AG08395 (cell line): Measurements from ENCODE around the gene HES6.

Experiments used
- DNase-seq: peaks from one replicate; pipeline ENCODE4 v3.0.0; 2012; ENCODE audit warnings: mixed read lengths, low spot score

Gene HES6, protein sequence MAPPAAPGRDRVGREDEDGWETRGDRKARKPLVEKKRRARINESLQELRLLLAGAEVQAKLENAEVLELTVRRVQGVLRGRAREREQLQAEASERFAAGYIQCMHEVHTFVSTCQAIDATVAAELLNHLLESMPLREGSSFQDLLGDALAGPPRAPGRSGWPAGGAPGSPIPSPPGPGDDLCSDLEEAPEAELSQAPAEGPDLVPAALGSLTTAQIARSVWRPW

DNA sequence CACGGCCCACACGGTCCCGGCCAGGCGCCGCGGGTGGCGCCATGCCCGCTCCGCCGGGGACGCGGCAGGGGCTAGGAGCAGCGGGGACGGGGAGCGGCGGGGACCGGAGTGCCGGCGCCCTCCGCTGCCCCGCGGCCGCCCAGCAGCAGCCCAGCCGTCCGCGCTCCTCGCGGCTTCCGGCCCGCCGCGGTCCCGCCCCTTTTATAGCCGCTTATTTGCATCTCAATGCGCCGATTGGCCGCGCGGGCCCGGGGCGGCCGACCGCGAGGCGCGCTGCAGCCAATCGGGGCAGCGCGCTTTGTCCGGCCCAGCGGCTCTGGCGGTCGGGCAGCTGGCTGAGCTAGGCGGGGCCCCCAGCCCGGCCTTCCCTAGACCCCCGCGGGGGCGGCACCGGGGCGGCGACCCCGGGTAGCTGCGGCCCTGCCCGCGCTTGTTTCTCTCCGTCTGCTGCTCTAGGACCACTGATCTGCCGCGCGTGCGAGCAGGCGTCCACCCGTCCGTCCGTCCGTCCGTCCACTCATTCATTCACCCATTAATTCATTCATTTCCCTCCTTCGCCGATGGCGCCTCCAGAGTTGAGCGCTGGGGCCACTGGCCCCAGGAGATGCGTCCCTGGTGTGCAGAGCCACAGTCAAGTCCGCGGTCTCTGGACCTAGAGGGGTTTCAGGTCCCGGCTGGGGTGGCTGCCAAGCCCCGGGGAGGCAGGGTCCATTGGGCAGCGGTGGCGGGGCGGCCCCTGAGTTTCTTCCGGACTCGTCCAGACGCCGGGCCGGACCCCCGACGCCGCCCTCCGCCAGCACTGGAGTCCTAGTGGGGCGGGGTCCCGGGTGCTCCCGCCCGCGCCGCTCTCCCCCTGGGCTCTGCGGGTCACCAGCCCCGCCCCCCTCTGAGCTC is at the start of gene HES6:
Gene HES6, minus strand, starts transcription at position 176 of the 894 bp plus-strand sequence. Its CDS starts 133 bp downstream, at position 43.
- peak; percentile 97 for DNase-seq

- DNase-seq, result no peak
These were observed 49.7 kb upstream of the HES6 start for GRCh38 chr2:238289574-238289973.

DNA sequence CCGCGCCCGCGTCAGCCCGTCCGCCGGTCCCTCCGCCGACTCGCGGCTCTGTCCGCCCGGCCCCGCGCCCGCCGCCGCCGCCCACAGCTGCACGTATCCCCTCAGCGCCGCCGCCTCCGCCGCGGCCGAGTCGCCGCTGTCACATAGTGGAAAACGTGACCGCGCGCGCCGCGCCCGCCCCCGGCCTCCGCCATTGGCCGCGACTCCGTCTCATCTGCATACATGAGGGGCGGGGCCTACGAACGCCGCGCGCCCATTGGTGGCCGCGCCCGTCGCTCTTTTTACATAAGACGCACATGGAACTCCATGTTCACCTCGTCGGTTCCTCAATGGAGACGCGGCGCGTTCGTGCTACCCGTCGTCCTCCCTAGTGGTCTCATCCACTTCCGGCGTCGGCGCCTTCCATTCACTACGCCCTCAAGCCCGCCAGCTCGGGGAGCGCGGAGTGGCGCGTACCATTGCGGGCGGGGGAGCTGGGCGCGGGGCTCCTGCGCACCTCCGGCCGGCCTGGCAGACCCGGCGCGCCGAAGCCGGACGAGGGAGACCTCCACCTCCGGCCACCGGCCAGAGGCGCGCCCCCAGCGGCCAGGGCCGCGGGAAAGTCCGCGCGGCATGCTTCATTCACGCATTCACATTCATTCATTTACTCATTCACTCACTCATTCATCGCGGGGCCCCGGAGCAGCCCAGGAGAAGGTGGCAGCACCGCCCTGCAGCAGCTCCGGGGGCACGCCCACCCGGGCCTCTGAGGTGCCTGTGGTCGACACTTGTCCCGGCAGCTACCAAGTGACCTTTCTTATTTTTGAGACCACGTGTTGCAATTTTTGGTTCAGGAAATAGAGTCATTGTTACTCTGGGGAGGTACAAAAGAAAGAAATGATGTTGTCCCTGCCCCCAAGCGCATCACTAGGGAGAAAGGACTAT is 49.1 kb upstream of the HES6 start:
- DNase-seq, result peak; percentile 98

GRCh38 chr2:238287737-238288649 is 48.2 kb upstream of the HES6 start, which contains the start of gene PER2:
Gene PER2 (minus strand): TSS chr2:238288610. CDS start chr2:238277936, 10,674 bp downstream.
- DNase-seq, result peak; percentile 82

DNA sequence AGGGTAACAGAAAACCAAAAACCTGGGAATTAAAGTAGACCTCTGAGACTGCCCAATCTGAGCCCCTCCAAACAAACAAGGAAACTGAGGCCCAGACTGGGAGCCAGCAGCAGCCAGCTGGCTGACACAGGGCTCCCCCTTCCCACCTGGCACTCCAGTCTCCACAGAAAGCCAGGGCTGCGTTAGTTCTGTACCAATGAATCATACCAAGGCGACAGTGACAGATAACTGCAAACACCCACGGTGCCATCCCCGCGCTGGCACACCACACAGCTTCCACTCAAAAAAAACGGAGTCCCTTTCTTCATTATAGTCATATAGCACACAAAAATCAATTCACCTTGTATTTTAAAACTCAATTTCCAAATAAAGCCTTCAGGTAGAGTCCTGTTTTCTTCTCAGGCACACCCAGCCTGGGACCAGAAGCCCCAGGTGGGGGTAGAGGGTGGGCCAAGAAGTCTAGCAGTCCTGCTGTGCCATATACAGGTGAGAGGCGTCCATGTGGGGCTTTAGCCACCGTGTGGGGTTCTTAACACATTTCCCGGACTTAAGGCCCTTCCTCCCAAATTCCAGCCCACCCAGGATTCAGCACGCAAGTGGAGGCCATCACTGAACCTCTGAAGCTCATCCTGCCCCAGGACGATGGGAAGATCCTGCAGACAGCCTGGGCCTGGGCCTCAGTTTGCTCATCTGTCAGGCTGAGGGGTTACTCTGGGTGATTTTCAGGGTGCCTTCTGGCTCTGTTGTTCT is 47.3 kb upstream of the HES6 start:
- no peak for DNase-seq

- DNase-seq, result peak; percentile 52
These were observed 46.7 kb upstream of the HES6 start for GRCh38 chr2:238286551-238286950.

DNA sequence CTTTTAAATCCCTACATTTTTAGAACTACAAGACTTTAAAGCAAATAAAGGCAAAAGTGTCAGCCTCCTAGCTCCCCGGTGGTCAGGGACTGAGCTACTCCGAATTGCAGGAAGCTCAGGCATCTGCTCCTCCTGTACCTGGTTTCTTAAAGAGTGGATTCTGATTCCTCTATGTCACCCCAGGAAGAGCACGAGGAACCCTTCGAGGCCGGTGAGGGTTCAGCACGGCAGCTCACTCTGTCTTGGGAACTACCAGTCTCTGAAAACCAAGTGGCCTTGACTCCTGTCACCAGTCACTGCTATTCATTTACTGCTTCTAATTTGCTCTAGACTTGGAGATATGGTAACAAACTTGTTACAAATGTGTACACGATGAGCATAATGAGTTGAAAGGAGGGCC is 46.3 kb upstream of the HES6 start:
- no peak for DNase-seq

DNA sequence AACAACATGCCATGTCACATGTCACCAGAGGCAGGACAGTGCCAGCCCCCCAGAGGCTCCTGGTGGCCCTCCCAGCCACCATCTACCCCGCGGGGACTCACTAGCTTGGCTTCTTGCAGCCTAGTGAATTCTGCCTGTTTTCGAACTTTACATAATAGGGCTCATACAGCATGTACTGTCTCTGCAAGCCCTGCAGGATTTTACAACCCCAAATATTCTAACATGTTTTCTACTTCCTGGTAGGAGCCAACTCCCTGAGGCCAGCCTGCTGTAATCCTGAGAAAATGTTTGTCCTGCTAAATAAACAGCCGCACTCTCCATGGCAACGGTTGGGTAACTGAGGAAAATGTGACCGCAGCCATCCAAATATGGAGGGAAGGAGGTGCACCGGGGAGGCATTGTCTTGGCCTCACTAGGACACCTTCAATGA is 45.8 kb upstream of the HES6 start:
- peak; percentile 93 for DNase-seq

- DNase-seq, result no peak
These were observed 45.1 kb upstream of the HES6 start for GRCh38 chr2:238284802-238285515.

- DNase-seq, result no peak
These were observed 43.3 kb upstream of the HES6 start for GRCh38 chr2:238282861-238283738.

DNA sequence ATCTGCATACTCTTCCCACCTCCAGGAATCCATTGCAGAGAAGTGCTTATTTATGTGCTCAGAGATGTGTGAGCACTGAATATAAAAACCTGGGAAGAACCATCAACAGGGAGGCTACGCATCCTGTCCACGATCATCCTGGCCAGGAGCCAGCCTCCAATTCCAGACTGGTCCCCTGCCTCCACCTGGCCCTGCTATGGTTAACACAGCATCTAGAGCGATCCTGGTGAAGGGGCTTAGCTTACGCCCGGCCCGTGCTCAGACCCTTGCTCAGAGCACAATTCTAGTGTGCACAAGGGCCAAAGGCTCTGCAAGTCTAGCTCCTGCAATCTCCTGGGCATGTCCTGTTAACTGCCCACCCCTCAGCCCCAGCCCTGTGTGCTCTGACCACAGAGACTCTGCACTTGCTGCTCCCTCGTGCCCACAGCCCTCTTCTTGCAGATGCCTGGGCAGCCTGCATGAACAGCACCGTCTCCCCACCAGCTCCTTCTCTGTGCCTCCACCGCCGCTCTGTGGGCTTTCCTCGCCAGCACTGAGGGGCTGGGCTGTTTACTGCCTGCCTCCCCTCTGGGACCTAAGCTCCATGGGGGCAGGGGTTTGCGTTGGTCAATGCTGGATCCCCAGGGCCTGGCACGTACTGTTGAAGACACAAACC is 42.1 kb upstream of the HES6 start:
- no peak for DNase-seq

GRCh38 chr2:238280083-238280825 is 40.4 kb upstream of the HES6 start:
- no peak for DNase-seq

GRCh38 chr2:238279324-238279682 is 39.5 kb upstream of the HES6 start:
- no peak for DNase-seq

GRCh38 chr2:238278626-238279323 is 38.9 kb upstream of the HES6 start:
- no peak for DNase-seq

DNA sequence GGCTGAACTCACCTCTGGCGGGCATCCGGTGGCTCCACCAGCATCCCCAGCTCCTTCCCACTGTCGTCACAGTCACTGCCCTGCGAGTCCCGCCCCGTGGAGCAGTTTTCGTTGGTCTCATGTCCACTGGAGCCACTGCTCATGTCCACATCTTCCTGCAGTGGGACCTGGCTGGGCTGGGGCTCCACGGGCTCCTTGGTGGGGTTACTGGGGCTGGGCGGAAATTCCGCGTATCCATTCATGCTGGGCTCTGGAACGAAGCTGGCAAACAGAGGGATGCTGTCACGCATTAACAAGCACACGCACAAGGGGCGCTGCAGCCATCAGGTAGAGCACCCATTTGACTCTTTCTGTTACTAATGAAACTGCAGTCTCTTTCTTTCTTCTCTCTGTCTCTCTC is 37.9 kb upstream of the HES6 start:
- DNase-seq, result no peak

DNA sequence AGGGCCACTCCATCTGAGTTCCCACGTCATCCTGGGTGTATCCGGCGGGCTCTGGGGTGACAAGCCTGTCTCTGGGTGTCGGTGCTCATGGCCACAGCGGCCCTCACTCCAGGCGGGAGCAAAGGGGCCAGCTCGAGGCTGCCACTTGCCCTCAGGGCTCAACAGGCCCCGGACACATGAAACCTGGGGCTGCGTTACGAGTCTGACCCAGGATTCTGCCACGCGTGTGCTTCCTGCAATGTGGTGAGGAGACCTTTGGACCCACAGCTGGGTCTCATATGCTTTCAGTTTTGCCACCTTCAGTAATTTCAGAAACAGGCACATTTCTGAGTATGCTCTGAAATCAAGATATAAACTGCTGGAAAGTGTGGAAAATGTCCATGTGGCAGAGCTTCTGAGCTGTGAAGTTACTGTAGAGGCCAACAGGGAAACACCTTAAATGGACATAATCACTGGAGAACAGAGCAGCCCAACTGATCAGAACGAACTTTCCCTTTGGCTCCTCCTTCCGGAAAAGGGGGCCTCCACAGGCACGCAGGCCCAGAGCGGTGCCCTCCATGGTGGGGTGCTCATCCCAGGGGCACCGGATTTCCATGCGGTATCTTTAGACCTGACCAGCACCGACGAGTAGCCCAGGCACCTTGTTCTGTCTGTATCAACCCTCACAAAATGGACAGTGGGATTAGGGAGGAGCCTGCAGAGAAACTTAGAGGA is 34.5 kb upstream of the HES6 start:
- no peak for DNase-seq
